HCT116 (cell line): ENCODE data around the gene GCC1. TPM values are rescaled to one million over a fixed set of nuclear protein-coding genes. Genes with fewer than 3 reads are reported as not detected.

Source experiments
- ATAC-seq: fragments of 200-7000 bp; cut with Tn5 transposase; 2 replicates; pipeline ENCODE4 v1.9.1; 2020; ENCODE audit warnings: mild to moderate bottlenecking, moderate library complexity
- BruUV-seq: library from RNA; stranded (reverse); fragments of 400-500 nt; replicated peaks from 2 replicates; lab custom pipeline; 2021; lab: Mats Ljungman, UMichigan
- CTCF ChIA-PET: fragments of 300-600 bp; sonication (Branson Sonifier 250); formaldehyde crosslinking; loops from one replicate; lab custom pipeline; 2021; ENCODE audit warnings: antibody characterized with exemption; lab: Charles Lee
- POLR2A ChIA-PET: fragments of 300-600, 350-600 bp; sonication (Branson Sonifier 250); formaldehyde crosslinking; loops from one replicate; lab custom pipeline; 2021; ENCODE audit warnings: antibody characterized with exemption; lab: Charles Lee
- RAD21 ChIA-PET, 2 experiments: fragments of 300-600 bp; sonication (Branson Sonifier 250); formaldehyde crosslinking; loops; one replicate each; lab custom pipeline; 2023; ENCODE audit warnings: low total read pairs in 2 of 2; ENCODE audit not compliant: uncharacterized antibody in 2 of 2, unreplicated experiment in 2 of 2, low non-redundant PET in 1 of 2; lab: Charles Lee
- DNase-seq: peaks from one replicate; pipeline ENCODE4 v3.0.0-alpha.2; 2010; ENCODE audit warnings: low read depth, low spot score
- H2AFZ ChIP-seq: fragments of 200-600 bp; shearing (Covaris generic), sonication (generic); 2 replicates; pipeline ENCODE4 v1.6.1; 2017; ENCODE audit warnings: low read depth, mixed run types, mixed read lengths, antibody characterized with exemption, low read length; ENCODE audit not compliant: poor library complexity, severe bottlenecking
- H3K27ac ChIP-seq: 2 replicates; pipeline ENCODE4 v1.5.1; 2012; ENCODE audit warnings: low read depth, low read length
- H3K27me3 ChIP-seq: fragments of 200-600 bp; sonication (generic); 2 replicates; pipeline ENCODE4 v1.6.1; 2016; ENCODE audit warnings: mixed run types, low read length, mixed read lengths; ENCODE audit not compliant: insufficient read depth
- H3K36me3 ChIP-seq, 2 experiments: fragments of 200-500 bp in 1 of 2; fragments of 200-600 bp in 1 of 2; sonication (Bioruptor generic) in 1 of 2; sonication (generic) in 1 of 2; 2 replicates each; pipeline versions ENCODE4 v1.5.1 to v1.6.1; 2014 to 2016; ENCODE audit warnings: low read length in 2 of 2, inconsistent platforms in 1 of 2, mixed read lengths in 1 of 2, mixed run types in 1 of 2; ENCODE audit not compliant: insufficient read depth in 2 of 2, control insufficient read depth in 1 of 2
- H3K4me1 ChIP-seq, 2 experiments: fragments of 200-600 bp in 1 of 2; sonication (generic) in 1 of 2; 2 replicates each; pipeline versions ENCODE4 v1.5.1 to v1.6.1; 2012 to 2017; ENCODE audit warnings: low read length in 2 of 2, inconsistent platforms in 1 of 2, mild to moderate bottlenecking in 1 of 2, mixed read lengths in 1 of 2, mixed run types in 1 of 2, moderate library complexity in 1 of 2; ENCODE audit not compliant: insufficient read depth in 2 of 2, control insufficient read depth in 1 of 2
- H3K4me2 ChIP-seq: fragments of 200-600 bp; sonication (generic); 2 replicates; pipeline ENCODE4 v1.6.1; 2017; ENCODE audit warnings: mixed run types, low read length, mixed read lengths
- H3K4me3 ChIP-seq, 2 experiments: fragments of 200-600 bp in 1 of 2; sonication (generic) in 1 of 2; replicated peaks in 1 of 2; 2 replicates each; pipeline ENCODE4 v1.5.1; 2011 to 2016; ENCODE audit warnings: low read length in 2 of 2, control low read depth in 1 of 2, low read depth in 1 of 2, mild to moderate bottlenecking in 1 of 2, mixed read lengths in 1 of 2, mixed run types in 1 of 2
- H3K79me2 ChIP-seq: fragments of 200-600 bp; sonication (generic); 2 replicates; pipeline ENCODE4 v1.6.1; 2017; ENCODE audit warnings: mild to moderate bottlenecking, mixed run types, low read length, moderate library complexity, mixed read lengths; ENCODE audit not compliant: insufficient read depth
- H3K9ac ChIP-seq: fragments of 200-600 bp; sonication (generic); 2 replicates; pipeline ENCODE4 v1.6.1; 2016; ENCODE audit warnings: low read length, mixed read lengths
- H3K9me2 ChIP-seq: fragments of 200-600 bp; sonication (generic), shearing (Covaris generic); 2 replicates; pipeline ENCODE4 v1.6.1; 2017; ENCODE audit warnings: mixed run types, mild to moderate bottlenecking, moderate library complexity; ENCODE audit not compliant: insufficient read depth
- H3K9me3 ChIP-seq, 2 experiments: fragments of 200-500 bp in 1 of 2; fragments of 200-600 bp in 1 of 2; sonication (Bioruptor generic) in 1 of 2; sonication (generic) in 1 of 2; 2 replicates each; pipeline ENCODE4 v1.6.1; 2014 to 2017; ENCODE audit warnings: low read length in 2 of 2, mixed read lengths in 2 of 2, inconsistent platforms in 1 of 2, low read depth in 1 of 2, mild to moderate bottlenecking in 1 of 2, mixed run types in 1 of 2, moderate library complexity in 1 of 2; ENCODE audit not compliant: control insufficient read depth in 1 of 2, insufficient read depth in 1 of 2
- H4K20me1 ChIP-seq: fragments of 200-600 bp; sonication (generic), shearing (Covaris generic); 2 replicates; pipeline ENCODE4 v1.6.1; 2017; ENCODE audit warnings: mixed run types, mild to moderate bottlenecking, moderate library complexity; ENCODE audit not compliant: insufficient read depth
- CBX3 ChIP-seq: IDR thresholded peaks from 2 replicates; pipeline ENCODE4 v1.6.1; 2012; ENCODE audit warnings: low read depth
- CEBPB ChIP-seq: IDR thresholded peaks from 2 replicates; pipeline ENCODE4 v1.6.1; 2012; ENCODE audit warnings: low read depth
- EZH2 ChIP-seq: fragments of 200-600 bp; sonication (generic); IDR thresholded peaks from 2 replicates; pipeline ENCODE4 v1.6.1; 2017; ENCODE audit warnings: antibody characterized with exemption, mixed run types
- EZH2phosphoT487 ChIP-seq: fragments of 200-600 bp; IDR thresholded peaks from 2 replicates; pipeline ENCODE4 v1.6.1; 2018; ENCODE audit warnings: antibody characterized with exemption, borderline replicate concordance
- FOSL1 ChIP-seq: IDR thresholded peaks from 2 replicates; pipeline ENCODE4 v1.6.1; 2012; ENCODE audit warnings: low read depth
- POLR2A ChIP-seq: IDR thresholded peaks from 2 replicates; pipeline ENCODE4 v1.7.0; 2011; ENCODE audit warnings: borderline replicate concordance; ENCODE audit not compliant: insufficient read depth, insufficient read length; ENCODE audit errors: extremely low read depth
- POLR2AphosphoS5 ChIP-seq: IDR thresholded peaks from 2 replicates; pipeline ENCODE4 v1.6.1; 2011; ENCODE audit warnings: mild to moderate bottlenecking, low read depth, low read length, moderate library complexity
- SRF ChIP-seq: IDR thresholded peaks from 2 replicates; pipeline ENCODE4 v1.6.1; 2012; ENCODE audit warnings: low read depth
- intact Hi-C: fragments of 100-400 bp; cut with micrococcal nuclease; formaldehyde crosslinking; loops from 2 replicates; pipeline ENCODE4 v1.10.0; 2022
- total RNA-seq: library from RNA; stranded (reverse); gene quantifications from one replicate; pipeline ENCODE4 v1.2.1, GENCODE V29; 2021; ENCODE audit not compliant: unreplicated experiment
- TF ChIP-seq, protein P1 (sequence below): IDR thresholded peaks from 2 replicates; pipeline ENCODE4 v1.6.1; 2012
- TF ChIP-seq, protein P2 (sequence below), 3 experiments: fragments of 200-600 bp in 1 of 3; sonication (generic) in 1 of 3; IDR thresholded peaks in 2 of 3; conservative IDR thresholded peaks in 1 of 3; 2 replicates each; pipeline ENCODE4 v1.5.1; 2012 to 2017; ENCODE audit warnings: low read depth in 2 of 3, low read length in 2 of 3, antibody characterized with exemption in 1 of 3, borderline replicate concordance in 1 of 3, control low read depth in 1 of 3, mild to moderate bottlenecking in 1 of 3, mixed read lengths in 1 of 3, mixed run types in 1 of 3, moderate library complexity in 1 of 3; ENCODE audit not compliant: insufficient read depth in 1 of 3

Gene GCC1
- total RNA-seq, 1 experiment from 2014 or later, result 17.9 TPM

DNA sequence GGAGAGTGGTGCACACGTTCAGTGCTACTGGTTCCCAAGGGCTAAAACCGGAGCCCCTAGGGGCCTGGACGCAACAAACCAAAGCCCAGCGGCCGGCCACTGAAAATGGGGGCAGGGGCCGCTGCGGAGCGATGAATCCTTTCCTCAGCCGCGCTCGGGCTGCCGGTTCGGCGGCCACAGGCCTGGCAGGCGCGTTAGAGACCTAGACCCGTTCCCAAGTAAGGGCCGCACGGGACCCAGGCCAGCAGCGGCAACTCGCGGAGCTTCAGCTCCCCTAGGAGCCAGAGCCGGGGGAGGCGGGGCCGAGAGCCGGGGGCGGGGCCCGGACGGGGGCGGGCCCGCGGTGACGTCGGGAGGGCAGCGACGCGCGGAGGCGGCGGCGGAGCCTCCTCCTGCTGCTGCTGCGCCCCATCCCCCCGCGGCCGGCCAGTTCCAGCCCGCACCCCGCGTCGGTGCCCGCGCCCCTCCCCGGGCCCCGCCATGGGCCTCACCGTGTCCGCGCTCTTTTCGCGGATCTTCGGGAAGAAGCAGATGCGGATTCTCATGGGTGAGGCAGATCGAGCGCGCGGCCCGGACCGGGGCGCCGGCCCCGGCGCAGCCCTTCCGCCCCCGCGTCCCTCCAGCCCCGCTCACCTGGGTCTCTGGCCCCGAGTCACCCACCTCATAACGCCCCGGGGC lies 2.8 kb upstream of the GCC1 start, which contains the start of gene ARF5:
Gene ARF5 (plus strand): TSS at position 393 of the 678 bp plus-strand sequence. CDS start 88 bp downstream, at position 481.
- ChIA-PET RAD21 (no interaction called here), CTCF (interaction anchor here (1.0 to 2.3 kb wide), 4 partner anchors 9 to 621 kb away, joined by 3 to 14 read pairs (median 8); no protein-coding TSS in a partner anchor), POLR2A (interaction anchor here (1.4 kb wide), 1 partner anchor 621 kb away, joined by 3 read pairs; no protein-coding TSS in a partner anchor)
- H4K20me1 ChIP-seq, result no peaks in the 10 kb centered on the region
- H3K9me2 ChIP-seq, result no peaks in the 10 kb centered on the region
- ATAC-seq (peak; percentile 74), DNase-seq (peak; percentile 49)
- H3K79me2 ChIP-seq, result peaks cover 36% of the 10 kb centered on the region
- H3K36me3 ChIP-seq, result peaks cover 11 to 22% of the 10 kb centered on the region in 2 experiments; a peak in 3 of 4 replicates
- BruUV-seq, result no TSS peak
- peaks cover 19 to 41% of the 10 kb centered on the region in 2 experiments; a peak in 3 of 4 replicates for H3K4me1 ChIP-seq
- H3K9me3 ChIP-seq, result no peaks in the 10 kb centered on the region
- H2AFZ ChIP-seq, result no peak within 1 kb of the TSS
- intact Hi-C loops, result loop anchor here (5.0 kb wide), 2 partner anchors 64 to 196 kb away; partner anchors contain the start of genes SND1 and ZNF800
- peak within 1 kb of the TSS; percentile 89 for H3K9ac ChIP-seq
- peak within 1 kb of the TSS; percentile 83 for H3K27ac ChIP-seq
- H3K4me3 ChIP-seq, result peak within 1 kb of the TSS; percentile 76 to 87
- H3K4me2 ChIP-seq, result peak within 1 kb of the TSS; percentile 94
- H3K27me3 ChIP-seq, result no peaks in the 10 kb centered on the region
- peak; percentile 90 for TF ChIP-seq POLR2AphosphoS5
- no peak for TF ChIP-seq CBX3
- TF ChIP-seq, protein P1, sequence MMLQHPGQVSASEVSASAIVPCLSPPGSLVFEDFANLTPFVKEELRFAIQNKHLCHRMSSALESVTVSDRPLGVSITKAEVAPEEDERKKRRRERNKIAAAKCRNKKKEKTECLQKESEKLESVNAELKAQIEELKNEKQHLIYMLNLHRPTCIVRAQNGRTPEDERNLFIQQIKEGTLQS, result no peak
- TF ChIP-seq POLR2A, result peak; percentile 20
- no peak for TF ChIP-seq EZH2
- TF ChIP-seq CEBPB, result no peak
- no peak for TF ChIP-seq FOSL1
- no peak for TF ChIP-seq EZH2phosphoT487
- no peak for TF ChIP-seq SRF
- TF ChIP-seq, protein P2, sequence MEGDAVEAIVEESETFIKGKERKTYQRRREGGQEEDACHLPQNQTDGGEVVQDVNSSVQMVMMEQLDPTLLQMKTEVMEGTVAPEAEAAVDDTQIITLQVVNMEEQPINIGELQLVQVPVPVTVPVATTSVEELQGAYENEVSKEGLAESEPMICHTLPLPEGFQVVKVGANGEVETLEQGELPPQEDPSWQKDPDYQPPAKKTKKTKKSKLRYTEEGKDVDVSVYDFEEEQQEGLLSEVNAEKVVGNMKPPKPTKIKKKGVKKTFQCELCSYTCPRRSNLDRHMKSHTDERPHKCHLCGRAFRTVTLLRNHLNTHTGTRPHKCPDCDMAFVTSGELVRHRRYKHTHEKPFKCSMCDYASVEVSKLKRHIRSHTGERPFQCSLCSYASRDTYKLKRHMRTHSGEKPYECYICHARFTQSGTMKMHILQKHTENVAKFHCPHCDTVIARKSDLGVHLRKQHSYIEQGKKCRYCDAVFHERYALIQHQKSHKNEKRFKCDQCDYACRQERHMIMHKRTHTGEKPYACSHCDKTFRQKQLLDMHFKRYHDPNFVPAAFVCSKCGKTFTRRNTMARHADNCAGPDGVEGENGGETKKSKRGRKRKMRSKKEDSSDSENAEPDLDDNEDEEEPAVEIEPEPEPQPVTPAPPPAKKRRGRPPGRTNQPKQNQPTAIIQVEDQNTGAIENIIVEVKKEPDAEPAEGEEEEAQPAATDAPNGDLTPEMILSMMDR (IDR thresholded peaks at IDR 0.05 in 2 of 3, conservative IDR thresholded peaks at IDR 0.05 in 1 of 3; ENCODE audit: borderline replicate concordance in 1 of 3, insufficient read depth in 1 of 3, low read depth in 2 of 3, low read length in 2 of 3), result no peak
